ES-I3 (cell line): Measurements from ENCODE around the gene MMP17.

Experiments used
- H3K36me3 ChIP-seq: 2 replicates; pipeline ENCODE4 v1.6.1; 2013; ENCODE audit warnings: mild to moderate bottlenecking, low read length, control low read depth, moderate library complexity; ENCODE audit not compliant: insufficient read depth
- H3K4me1 ChIP-seq: 2 replicates; pipeline ENCODE4 v1.6.1; 2013; ENCODE audit warnings: mild to moderate bottlenecking, control low read depth, low read length; ENCODE audit not compliant: insufficient read depth
- H3K9ac ChIP-seq: 2 replicates; pipeline ENCODE4 v1.6.1; 2013; ENCODE audit warnings: low read depth, mild to moderate bottlenecking, low read length, moderate library complexity
- H3K9me3 ChIP-seq: 2 replicates; pipeline ENCODE4 v1.6.1; 2013; ENCODE audit warnings: mild to moderate bottlenecking, low read length, moderate library complexity; ENCODE audit not compliant: control insufficient read depth, insufficient read depth

The MMP17 gene

DNA sequence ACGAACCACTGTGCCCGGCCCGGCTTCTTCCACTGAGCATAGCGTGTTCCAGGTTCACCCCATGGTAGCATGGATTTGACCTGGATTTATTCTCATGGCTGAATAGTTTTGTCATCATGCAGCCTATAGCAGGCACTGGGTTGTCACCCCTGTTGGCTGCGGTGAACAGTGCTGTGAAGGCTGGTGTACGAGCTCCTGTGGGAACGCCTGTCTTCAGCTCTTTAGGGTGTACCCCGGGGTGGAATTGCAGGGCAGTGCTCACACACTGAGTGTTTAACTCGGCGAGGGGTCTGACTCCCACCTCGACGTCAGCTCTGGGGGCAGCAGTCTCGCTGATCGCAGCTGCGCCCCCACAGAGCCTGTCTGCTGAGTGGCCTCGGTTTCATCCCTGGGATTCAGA is 15.3 kb downstream of the MMP17 start:
- no peak overlapping the region for H3K9ac ChIP-seq
- no peaks in the 10 kb centered on the region for H3K36me3 ChIP-seq
- no peaks in the 10 kb centered on the region for H3K9me3 ChIP-seq
- H3K4me1 ChIP-seq, result no peaks in the 10 kb centered on the region

DNA sequence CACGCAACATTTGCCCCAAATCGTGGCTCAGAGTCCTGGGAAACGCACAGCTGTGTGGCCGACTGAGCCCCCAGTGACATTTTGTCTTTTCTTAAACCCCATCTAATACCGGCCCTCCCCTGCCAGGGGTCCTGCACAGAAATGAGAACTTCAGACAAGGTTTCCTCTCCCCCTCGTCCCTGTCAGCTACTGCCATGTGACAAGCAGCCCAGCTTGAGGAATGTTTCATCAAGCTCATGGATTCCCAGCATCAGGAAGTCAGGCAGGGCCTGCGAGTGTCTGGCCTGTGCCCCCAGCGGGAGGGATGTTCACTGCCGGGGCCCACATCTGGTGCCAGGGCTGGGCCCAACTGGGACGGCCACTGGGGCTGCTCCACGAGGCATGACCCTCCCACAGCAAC is 15.9 kb downstream of the MMP17 start:
- Histone ChIP-seq H3K4me1 (no peaks in the 10 kb centered on the region), H3K36me3 (no peaks in the 10 kb centered on the region), H3K9me3 (no peaks in the 10 kb centered on the region), H3K9ac (no peak overlapping the region)

- H3K9me3 ChIP-seq, result no peaks in the 10 kb centered on the region
- H3K36me3 ChIP-seq, result no peaks in the 10 kb centered on the region
- H3K4me1 ChIP-seq, result no peaks in the 10 kb centered on the region
- H3K9ac ChIP-seq, result no peak overlapping the region
These were observed 16.5 kb downstream of the MMP17 start for GRCh38 chr12:131844656-131845055.

DNA sequence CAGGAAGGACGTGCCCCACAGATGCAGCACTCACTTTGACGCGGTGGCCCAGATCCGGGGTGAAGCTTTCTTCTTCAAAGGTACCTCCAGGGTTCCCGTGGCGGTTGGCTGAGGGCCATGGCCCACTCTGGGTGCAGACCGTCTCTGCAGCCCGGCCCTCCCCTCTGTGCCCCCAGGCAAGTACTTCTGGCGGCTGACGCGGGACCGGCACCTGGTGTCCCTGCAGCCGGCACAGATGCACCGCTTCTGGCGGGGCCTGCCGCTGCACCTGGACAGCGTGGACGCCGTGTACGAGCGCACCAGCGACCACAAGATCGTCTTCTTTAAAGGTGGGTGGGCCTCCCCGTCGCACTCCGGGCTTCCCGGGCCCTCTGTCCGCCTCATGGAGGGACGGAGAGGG is 16.9 kb downstream of the MMP17 start:
- Histone ChIP-seq H3K9ac (no peak overlapping the region), H3K36me3 (no peaks in the 10 kb centered on the region), H3K9me3 (no peaks in the 10 kb centered on the region), H3K4me1 (no peaks in the 10 kb centered on the region)

GRCh38 chr12:131847456-131847855 is 19.3 kb downstream of the MMP17 start:
- H3K4me1 ChIP-seq, result no peaks in the 10 kb centered on the region
- H3K36me3 ChIP-seq, result no peaks in the 10 kb centered on the region
- no peak overlapping the region for H3K9ac ChIP-seq

DNA sequence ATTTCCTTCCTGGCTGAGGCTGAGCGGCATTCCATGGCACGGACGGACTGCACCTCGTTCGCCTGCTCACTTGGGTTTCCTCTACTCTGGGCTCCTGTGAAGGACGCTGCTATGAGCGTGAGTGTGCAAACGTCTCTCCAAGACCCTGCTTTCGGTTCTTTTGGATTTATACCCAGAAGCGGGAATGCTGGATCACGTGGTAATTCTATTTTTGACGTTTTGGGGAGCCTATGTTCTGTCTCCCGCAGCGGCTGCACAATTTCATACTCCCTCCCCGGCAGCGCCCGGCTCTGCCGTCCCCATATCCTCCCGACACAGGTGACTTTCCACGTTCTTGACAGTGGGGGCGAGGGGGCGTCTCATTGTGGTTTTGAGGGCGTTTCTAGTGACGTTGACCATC is 20.6 kb downstream of the MMP17 start:
- Histone ChIP-seq H3K9me3 (no peaks in the 10 kb centered on the region), H3K36me3 (no peaks in the 10 kb centered on the region), H3K9ac (no peak overlapping the region), H3K4me1 (no peaks in the 10 kb centered on the region)

More at GRCh38 chr12:131847456-131847855, 19.3 kb downstream of the MMP17 start:
- no peaks in the 10 kb centered on the region for H3K9me3 ChIP-seq

DNA sequence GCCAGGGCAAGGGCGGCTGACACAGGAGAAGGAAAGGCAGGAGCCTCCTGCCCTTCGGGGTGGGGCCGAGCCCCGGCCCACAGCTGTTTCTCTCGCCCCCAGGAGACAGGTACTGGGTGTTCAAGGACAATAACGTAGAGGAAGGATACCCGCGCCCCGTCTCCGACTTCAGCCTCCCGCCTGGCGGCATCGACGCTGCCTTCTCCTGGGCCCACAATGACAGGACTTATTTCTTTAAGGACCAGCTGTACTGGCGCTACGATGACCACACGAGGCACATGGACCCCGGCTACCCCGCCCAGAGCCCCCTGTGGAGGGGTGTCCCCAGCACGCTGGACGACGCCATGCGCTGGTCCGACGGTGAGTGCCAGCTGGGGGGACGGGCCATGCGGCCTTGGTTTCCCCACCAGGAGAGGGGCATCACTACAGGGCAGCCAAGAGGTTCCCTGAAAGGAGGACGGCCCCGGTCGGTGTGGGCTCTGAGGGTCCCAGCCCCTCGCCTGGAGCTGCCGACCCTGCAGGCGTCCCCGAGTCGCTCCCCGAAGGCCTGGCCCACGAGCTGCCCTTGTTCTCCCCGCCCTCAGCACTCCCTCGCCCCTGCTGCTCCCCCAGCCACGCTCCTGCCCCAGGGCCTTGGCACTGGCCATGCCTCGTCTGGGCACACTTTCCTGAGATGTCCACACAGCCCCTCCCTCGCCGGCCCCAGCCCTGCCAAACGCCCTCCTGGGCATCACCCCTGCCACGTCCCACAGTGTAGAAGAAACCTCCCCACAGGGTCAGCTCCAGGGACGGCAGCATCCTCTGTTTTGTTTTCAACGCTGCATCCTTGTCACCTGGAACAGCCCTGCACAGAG is 21.7 kb downstream of the MMP17 start:
- no peak overlapping the region for H3K9ac ChIP-seq
- H3K9me3 ChIP-seq, result no peaks in the 10 kb centered on the region
- no peaks in the 10 kb centered on the region for H3K4me1 ChIP-seq
- H3K36me3 ChIP-seq, result no peaks in the 10 kb centered on the region

DNA sequence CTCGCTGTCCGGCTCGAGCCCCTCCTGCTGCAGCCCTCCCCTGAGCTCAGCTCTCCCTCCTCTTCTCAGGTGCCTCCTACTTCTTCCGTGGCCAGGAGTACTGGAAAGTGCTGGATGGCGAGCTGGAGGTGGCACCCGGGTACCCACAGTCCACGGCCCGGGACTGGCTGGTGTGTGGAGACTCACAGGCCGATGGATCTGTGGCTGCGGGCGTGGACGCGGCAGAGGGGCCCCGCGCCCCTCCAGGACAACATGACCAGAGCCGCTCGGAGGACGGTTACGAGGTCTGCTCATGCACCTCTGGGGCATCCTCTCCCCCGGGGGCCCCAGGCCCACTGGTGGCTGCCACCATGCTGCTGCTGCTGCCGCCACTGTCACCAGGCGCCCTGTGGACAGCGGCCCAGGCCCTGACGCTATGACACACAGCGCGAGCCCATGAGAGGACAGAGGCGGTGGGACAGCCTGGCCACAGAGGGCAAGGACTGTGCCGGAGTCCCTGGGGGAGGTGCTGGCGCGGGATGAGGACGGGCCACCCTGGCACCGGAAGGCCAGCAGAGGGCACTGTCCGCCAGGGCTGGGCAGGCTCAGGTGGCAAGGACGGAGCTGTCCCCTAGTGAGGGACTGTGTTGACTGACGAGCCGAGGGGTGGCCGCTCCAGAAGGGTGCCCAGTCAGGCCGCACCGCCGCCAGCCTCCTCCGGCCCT is 22.8 kb downstream of the MMP17 start:
- Histone ChIP-seq H3K9ac (no peak overlapping the region), H3K4me1 (peaks cover 4% of the 10 kb centered on the region), H3K36me3 (no peaks in the 10 kb centered on the region), H3K9me3 (no peaks in the 10 kb centered on the region)

GRCh38 chr12:131851741-131852550 is 23.8 kb downstream of the MMP17 start:
- Histone ChIP-seq H3K36me3 (no peaks in the 10 kb centered on the region), H3K9ac (no peak overlapping the region), H3K4me1 (peaks cover 7% of the 10 kb centered on the region), H3K9me3 (no peaks in the 10 kb centered on the region)

DNA sequence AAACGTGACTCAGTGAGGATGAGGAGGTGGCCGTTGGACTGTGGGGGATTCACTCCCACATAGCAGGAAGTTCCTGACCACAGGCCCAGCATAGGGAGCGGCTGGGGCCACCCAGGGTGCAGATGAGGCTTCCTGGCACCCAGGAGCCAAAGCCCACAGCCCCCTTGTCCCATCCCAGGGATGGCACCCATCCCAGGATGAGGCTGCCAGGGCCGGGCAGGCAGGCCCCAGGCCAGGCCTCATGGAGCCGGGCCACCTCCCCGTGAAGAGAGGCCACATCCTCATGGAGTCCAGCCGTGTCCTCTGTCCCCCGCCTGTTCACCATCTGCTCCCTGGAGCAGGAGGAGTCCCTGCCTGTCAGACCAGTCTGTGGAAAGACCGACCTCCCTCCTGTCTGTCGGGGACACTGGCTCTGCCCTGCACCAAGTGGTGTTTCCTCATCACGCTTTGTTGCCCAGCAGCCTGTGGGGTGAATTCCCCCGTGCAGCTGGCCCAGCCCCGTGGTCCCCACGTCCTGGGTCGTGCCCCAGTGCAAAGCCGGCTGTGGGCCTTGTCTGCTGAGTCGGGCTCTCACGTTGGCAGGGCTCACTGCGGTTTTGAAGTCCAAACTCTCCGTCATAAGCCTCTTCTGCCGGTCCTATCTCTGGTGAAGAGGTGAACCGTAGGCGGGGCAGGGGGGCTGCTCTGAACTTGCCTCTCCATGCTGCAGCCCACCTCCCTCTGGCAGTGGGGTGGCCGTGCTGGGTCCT is 24.5 kb downstream of the MMP17 start:
- no peak overlapping the region for H3K9ac ChIP-seq
- no peaks in the 10 kb centered on the region for H3K36me3 ChIP-seq
- peaks cover 7% of the 10 kb centered on the region for H3K4me1 ChIP-seq
- H3K9me3 ChIP-seq, result no peaks in the 10 kb centered on the region

DNA sequence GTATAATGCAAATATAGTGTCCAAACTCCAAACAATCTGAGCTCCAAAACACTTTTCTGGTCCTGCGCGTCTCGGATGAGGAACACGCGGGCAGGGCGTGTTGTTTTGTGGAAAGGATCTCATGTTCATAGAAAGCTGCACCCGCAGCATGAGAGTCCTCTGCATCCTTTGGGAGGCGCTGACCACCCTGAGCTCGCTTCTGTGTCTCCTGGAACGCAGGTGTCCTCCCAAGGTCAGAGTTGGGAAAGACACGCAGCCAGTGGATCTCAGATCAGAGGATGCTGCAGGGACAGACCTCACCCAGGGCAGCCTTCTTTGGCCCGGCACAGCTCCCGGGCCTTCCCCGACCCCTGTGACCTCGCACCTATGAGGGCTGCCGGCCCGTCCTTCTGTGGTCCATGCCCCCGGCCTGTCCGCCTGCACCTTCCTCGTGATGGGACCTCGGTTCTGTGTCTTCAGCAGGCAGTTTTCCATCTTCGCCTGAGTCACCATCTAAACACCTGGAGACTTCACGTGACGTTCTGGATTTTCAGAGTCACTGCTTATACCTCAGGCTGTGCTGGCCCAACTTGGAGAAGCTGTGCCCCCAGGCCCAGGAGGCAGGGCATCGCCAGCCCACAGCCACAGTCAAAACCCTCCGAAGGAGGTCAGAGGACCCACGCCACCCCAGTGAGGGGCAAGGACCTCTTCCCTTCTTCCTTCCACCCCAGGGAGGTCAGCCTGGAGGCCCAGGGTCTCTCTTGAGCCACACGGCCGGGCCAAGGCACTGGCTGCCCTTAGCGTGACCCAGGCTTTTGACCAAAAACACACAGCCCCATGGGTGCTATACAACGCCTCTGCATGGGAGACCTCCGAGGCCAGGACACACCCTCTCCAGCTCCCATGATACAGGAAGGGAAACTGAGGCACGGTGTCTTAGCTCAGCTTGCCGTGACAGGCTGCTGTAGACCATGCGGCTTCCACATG is 25.9 kb downstream of the MMP17 start:
- no peak overlapping the region for H3K9ac ChIP-seq
- no peaks in the 10 kb centered on the region for H3K36me3 ChIP-seq
- no peaks in the 10 kb centered on the region for H3K9me3 ChIP-seq
- H3K4me1 ChIP-seq, result peaks cover 7% of the 10 kb centered on the region

DNA sequence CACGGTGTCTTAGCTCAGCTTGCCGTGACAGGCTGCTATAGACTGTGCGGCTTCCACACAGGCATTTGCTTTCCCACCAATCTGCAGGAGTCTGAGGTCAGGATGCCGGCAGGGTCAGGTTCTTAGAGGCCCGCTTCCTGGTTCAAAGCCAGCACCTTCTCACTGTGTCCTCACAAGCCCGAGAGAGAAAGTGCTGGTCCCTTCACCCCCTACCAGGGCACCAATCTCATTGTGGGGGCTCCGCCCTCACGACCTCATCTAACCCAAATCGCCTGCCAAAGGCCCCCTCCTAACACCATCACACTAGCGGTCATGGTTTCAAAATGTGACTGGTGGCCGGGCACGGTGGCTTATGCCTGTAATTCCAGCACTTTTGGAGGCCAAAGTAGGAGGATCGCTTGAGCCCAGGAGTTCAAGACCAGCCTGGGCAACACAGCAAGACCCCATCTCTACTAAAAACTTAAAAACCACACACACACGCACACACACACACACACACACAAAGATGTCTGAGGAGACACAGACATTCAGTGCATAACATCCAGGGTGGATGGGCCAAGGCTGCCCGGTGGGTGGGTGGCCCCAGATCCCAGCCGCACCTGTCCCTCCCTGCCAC is 26.8 kb downstream of the MMP17 start:
- Histone ChIP-seq H3K9me3 (no peaks in the 10 kb centered on the region), H3K36me3 (no peaks in the 10 kb centered on the region), H3K9ac (no peak overlapping the region), H3K4me1 (peaks cover 7% of the 10 kb centered on the region)
